Liver (tissue), 3 donors: Measurements from ENCODE around the gene CALY.

Experiments
- JUND ChIP-seq, 2 donors: IDR thresholded peaks; 2 replicates each; pipeline ENCODE4 v1.6.1; 2016; ENCODE audit warnings: antibody characterized with exemption in 2 of 2
- NR2F2 ChIP-seq: IDR thresholded peaks from 2 replicates; pipeline ENCODE4 v1.6.1; 2016; ENCODE audit warnings: antibody characterized with exemption
- SP1 ChIP-seq: IDR thresholded peaks from 2 replicates; pipeline ENCODE4 v1.6.1; 2018; ENCODE audit warnings: antibody characterized with exemption, mild to moderate bottlenecking
- TAF1 ChIP-seq: conservative IDR thresholded peaks from 2 replicates; pipeline ENCODE4 v1.6.1; 2016; ENCODE audit warnings: antibody characterized with exemption, mild to moderate bottlenecking
- TF ChIP-seq, protein P1 (sequence below): fragments of 150-350 bp; IDR thresholded peaks from 2 replicates; pipeline ENCODE4 v1.5.1; 2017; ENCODE audit warnings: improper control_type of control experiment, low read depth, low read length; ENCODE audit not compliant: missing input control
- TF ChIP-seq, protein P2 (sequence below): IDR thresholded peaks from 2 replicates; pipeline ENCODE4 v1.6.1; 2016; ENCODE audit warnings: antibody characterized with exemption, mild to moderate bottlenecking
- donor health status: healthy.
- donor health status: healthy.

DNA sequence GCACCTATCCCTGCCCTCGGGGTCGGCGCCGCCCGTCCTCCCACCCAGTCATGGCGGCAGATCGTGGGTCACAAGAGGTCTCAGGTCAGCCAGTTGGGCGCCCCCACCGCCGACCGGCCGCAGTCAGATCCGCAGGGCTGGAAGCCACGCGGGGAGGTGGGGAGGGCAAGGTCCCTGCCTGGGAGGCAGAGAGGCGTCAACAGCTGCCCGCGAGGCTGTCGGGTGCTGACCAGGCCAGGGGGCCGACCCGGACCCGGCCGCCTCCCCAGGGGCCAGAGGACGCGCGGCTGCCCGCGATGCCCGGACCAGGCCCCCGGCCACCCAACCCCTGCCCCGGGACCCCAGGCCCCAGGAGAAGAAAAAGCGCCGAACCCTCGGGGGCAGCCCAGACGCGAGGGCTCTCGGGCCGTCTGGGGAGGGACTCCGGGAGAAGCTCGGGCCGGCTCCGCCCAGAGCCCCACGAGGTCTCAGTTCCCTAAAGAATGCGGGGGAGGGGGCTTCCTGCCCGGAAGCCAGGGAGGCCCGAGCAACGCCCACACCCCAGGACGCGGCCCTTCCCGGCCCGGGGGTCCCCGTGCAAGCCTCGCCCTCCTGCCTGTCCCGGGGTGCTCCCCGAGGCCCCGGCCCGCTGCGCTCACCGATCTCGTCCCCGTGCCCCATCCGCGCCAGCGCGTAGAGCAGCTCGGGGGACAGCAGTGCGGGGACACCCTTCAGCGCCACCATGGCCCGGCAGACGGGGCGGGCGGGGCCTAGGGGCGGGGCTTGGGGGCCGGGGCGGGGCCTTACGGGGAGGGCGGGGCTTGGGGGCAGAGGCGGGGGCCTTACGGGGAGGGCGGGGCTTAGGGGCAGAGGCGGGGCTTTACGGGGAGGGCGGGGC is 20.8 kb upstream of the CALY start, which contains the start of gene FUOM:
- TF ChIP-seq JUND (IDR thresholded peaks at IDR 0.05) (no peak), NR2F2 (no peak), TAF1 (no peak), SP1 (peak; percentile 21)
- TF ChIP-seq, protein P1, sequence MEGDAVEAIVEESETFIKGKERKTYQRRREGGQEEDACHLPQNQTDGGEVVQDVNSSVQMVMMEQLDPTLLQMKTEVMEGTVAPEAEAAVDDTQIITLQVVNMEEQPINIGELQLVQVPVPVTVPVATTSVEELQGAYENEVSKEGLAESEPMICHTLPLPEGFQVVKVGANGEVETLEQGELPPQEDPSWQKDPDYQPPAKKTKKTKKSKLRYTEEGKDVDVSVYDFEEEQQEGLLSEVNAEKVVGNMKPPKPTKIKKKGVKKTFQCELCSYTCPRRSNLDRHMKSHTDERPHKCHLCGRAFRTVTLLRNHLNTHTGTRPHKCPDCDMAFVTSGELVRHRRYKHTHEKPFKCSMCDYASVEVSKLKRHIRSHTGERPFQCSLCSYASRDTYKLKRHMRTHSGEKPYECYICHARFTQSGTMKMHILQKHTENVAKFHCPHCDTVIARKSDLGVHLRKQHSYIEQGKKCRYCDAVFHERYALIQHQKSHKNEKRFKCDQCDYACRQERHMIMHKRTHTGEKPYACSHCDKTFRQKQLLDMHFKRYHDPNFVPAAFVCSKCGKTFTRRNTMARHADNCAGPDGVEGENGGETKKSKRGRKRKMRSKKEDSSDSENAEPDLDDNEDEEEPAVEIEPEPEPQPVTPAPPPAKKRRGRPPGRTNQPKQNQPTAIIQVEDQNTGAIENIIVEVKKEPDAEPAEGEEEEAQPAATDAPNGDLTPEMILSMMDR = peak; percentile 15
- TF ChIP-seq, protein P2, sequence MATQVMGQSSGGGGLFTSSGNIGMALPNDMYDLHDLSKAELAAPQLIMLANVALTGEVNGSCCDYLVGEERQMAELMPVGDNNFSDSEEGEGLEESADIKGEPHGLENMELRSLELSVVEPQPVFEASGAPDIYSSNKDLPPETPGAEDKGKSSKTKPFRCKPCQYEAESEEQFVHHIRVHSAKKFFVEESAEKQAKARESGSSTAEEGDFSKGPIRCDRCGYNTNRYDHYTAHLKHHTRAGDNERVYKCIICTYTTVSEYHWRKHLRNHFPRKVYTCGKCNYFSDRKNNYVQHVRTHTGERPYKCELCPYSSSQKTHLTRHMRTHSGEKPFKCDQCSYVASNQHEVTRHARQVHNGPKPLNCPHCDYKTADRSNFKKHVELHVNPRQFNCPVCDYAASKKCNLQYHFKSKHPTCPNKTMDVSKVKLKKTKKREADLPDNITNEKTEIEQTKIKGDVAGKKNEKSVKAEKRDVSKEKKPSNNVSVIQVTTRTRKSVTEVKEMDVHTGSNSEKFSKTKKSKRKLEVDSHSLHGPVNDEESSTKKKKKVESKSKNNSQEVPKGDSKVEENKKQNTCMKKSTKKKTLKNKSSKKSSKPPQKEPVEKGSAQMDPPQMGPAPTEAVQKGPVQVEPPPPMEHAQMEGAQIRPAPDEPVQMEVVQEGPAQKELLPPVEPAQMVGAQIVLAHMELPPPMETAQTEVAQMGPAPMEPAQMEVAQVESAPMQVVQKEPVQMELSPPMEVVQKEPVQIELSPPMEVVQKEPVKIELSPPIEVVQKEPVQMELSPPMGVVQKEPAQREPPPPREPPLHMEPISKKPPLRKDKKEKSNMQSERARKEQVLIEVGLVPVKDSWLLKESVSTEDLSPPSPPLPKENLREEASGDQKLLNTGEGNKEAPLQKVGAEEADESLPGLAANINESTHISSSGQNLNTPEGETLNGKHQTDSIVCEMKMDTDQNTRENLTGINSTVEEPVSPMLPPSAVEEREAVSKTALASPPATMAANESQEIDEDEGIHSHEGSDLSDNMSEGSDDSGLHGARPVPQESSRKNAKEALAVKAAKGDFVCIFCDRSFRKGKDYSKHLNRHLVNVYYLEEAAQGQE = no peak
